ENCODE data around the gene REXO2.

The REXO2 gene

GRCh38 chr11:114439229-114440120, at the start of gene REXO2:
Gene REXO2, plus strand, starts transcription at chr11:114439467. Its CDS starts 62 bp downstream, at chr11:114439529.
- peak; percentile 88 to 90 for DNase-seq (ENCODE audit: low read depth in 2 of 2)

GRCh38 chr11:114392735-114393667, 46.3 kb upstream of the REXO2 start:
- no peak for DNase-seq (ENCODE audit: low read depth in 2 of 2)

GRCh38 chr11:114395736-114396135, 43.5 kb upstream of the REXO2 start:
- DNase-seq (ENCODE audit: low read depth in 2 of 2), result no peak

GRCh38 chr11:114396916-114397315, 42.4 kb upstream of the REXO2 start:
- DNase-seq (ENCODE audit: low read depth in 2 of 2), result no peak

- no peak for DNase-seq (ENCODE audit: low read depth in 2 of 2)
Observed at GRCh38 chr11:114397349-114397982, 41.8 kb upstream of the REXO2 start.

- DNase-seq (ENCODE audit: low read depth in 2 of 2), result no peak
Observed at GRCh38 chr11:114398303-114398920, 40.9 kb upstream of the REXO2 start.

GRCh38 chr11:114399490-114400215, 39.6 kb upstream of the REXO2 start:
- no peak for DNase-seq (ENCODE audit: low read depth in 2 of 2)

GRCh38 chr11:114400216-114400914, 38.9 kb upstream of the REXO2 start, which contains the start of the genes C11orf71 and RBM7:
Gene C11orf71, minus strand, starts transcription at chr11:114400511. Its CDS starts 180 bp downstream, at chr11:114400331.
Gene RBM7, plus strand, starts transcription at chr11:114400666. Its CDS starts 6 bp downstream, at chr11:114400672.
- DNase-seq (ENCODE audit: low read depth in 2 of 2), result peak; percentile 98

GRCh38 chr11:114400915-114401223, 38.4 kb upstream of the REXO2 start:
- no peak for DNase-seq (ENCODE audit: low read depth in 2 of 2)

- DNase-seq (ENCODE audit: low read depth in 2 of 2), result no peak
Observed at GRCh38 chr11:114401311-114401710, 38.0 kb upstream of the REXO2 start.

GRCh38 chr11:114412946-114413345, 26.3 kb upstream of the REXO2 start:
- no peak for DNase-seq (ENCODE audit: low read depth in 2 of 2)

- no peak for DNase-seq (ENCODE audit: low read depth in 2 of 2)
Observed at GRCh38 chr11:114413958-114414357, 25.3 kb upstream of the REXO2 start.

GRCh38 chr11:114416441-114416961, 22.8 kb upstream of the REXO2 start:
- DNase-seq (ENCODE audit: low read depth in 2 of 2), result peak in 1 of 2 experiments; percentile 31

GRCh38 chr11:114426280-114426679, 13.0 kb upstream of the REXO2 start:
- no peak for DNase-seq (ENCODE audit: low read depth in 2 of 2)

GRCh38 chr11:114430290-114430689, 9.0 kb upstream of the REXO2 start:
- DNase-seq (ENCODE audit: low read depth in 2 of 2), result no peak

- no peak for DNase-seq (ENCODE audit: low read depth in 2 of 2)
Observed at GRCh38 chr11:114432893-114433292, 6.4 kb upstream of the REXO2 start.

GRCh38 chr11:114433376-114433775, 5.9 kb upstream of the REXO2 start:
- DNase-seq (ENCODE audit: low read depth in 2 of 2), result no peak

- no peak for DNase-seq (ENCODE audit: low read depth in 2 of 2)
Observed at GRCh38 chr11:114438303-114438702, 964 bp upstream of the REXO2 start.

- no peak for DNase-seq (ENCODE audit: low read depth in 2 of 2)
Observed at GRCh38 chr11:114440121-114440860, 1.0 kb downstream of the REXO2 start.

Data from fibroblast of skin of left quadriceps (primary cell).